Measurements from ENCODE around the gene TTC39C. TPM values are rescaled to one million over a fixed set of nuclear protein-coding genes. Genes with fewer than 3 reads are reported as not detected.

Gene TTC39C
- total RNA-seq, 1 experiment from 2014 or later, result 22.8 TPM

Other genes with a start within 250 kb of the TTC39C start
- 0.34 and 0.64 TPM in 2 replicates for gene CABYR, start 124.3 kb downstream of the TTC39C start, total RNA-seq (2014; rRNA removed)